HUES6 (cell line): ENCODE measurements around the gene CREBBP.

ENCODE experiments used
- H3K27ac ChIP-seq: 2 replicates; pipeline ENCODE4 v1.7.0; 2013; ENCODE audit warnings: low read depth, mild to moderate bottlenecking, low read length, inconsistent platforms
- H3K27me3 ChIP-seq: 2 replicates; pipeline ENCODE4 v1.6.1; 2013; ENCODE audit warnings: low read length; ENCODE audit not compliant: control insufficient read depth, insufficient read depth
- H3K36me3 ChIP-seq: 2 replicates; pipeline ENCODE4 v1.6.1; 2013; ENCODE audit warnings: low read length; ENCODE audit not compliant: control insufficient read depth, insufficient read depth
- H3K4me1 ChIP-seq: 2 replicates; pipeline ENCODE4 v1.6.1; 2013; ENCODE audit warnings: low read length; ENCODE audit not compliant: control insufficient read depth, insufficient read depth
- H3K4me3 ChIP-seq: 2 replicates; pipeline ENCODE4 v1.5.1; 2013; ENCODE audit warnings: low read depth, low read length
- H3K9ac ChIP-seq: one replicate; pipeline ENCODE4 v1.6.1; 2013; ENCODE audit warnings: mild to moderate bottlenecking, low read length
- H3K9me3 ChIP-seq: 2 replicates; pipeline ENCODE4 v1.6.1; 2013; ENCODE audit warnings: low read depth, low read length; ENCODE audit not compliant: control insufficient read depth, insufficient read depth

Gene CREBBP

DNA sequence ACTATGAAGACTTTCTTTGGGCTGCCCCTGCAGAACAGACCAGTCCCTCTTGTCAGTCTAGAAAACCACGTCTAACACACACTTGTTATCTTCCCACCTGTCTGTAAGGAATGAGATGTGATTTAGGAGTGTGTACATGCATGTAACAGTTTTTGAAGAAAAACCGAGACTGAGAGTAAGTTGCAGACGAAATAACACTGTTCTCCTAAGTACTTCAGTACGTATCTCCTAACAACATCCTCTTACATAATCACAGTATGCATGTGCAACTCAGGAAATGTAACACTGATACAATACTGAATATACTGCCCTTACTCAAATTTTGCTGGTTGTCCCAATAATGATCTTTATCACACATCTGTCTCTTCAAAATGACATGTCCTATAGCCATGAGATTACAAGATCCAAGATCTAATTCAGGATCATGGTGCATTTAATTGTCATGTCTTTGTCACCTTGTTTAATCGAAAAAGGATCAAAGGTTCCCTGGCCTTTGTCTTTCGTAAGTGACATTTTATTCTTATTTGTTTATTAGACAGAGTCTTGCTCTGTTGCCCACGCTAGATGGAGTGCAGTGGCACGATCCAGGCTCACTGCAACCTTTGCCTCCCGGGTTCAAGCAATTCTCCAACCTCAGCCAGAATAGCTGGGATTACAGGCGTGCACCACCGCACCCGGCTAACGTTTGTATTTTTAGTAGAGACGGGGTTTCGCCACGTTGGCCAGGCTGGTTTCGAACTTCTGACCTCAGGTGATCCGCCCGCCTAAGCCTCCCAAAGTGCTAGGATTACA lies 25.6 kb downstream of the CREBBP start:
- Histone ChIP-seq H3K4me1 (peaks cover 27% of the 10 kb centered on the region), H3K27me3 (no peaks in the 10 kb centered on the region), H3K27ac (no peak overlapping the region), H3K36me3 (peaks cover 10% of the 10 kb centered on the region), H3K9me3 (no peaks in the 10 kb centered on the region), H3K4me3 (no peak overlapping the region), H3K9ac (no peak overlapping the region)

DNA sequence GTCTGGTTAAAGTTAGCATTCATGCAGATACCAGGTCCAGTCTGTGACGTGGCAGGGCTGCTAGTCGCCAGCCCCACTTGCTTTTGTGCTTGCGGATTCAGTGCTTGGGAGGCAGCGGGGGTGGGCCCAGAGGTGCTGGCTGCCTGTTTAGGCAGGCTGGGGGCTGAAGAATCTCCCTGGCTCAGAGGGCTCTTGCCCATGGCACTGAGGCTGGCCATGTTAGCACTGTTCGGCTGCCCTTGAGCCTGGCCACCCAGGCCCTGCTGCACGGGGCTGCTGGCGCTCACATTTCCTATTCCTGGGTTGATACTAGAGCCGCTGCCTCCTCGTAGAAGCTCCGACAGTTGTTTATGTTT lies 30.0 kb downstream of the CREBBP start:
- H3K27me3 ChIP-seq = no peaks in the 10 kb centered on the region
- peaks cover 35% of the 10 kb centered on the region for H3K36me3 ChIP-seq
- H3K9ac ChIP-seq = no peak overlapping the region
- H3K4me1 ChIP-seq = peaks cover 9% of the 10 kb centered on the region; the same call in 1 of the 2 replicates
- 0 out of 2 replicates have a peak overlapping the region, but pooled peaks have one; percentile 40 for H3K27ac ChIP-seq
- H3K9me3 ChIP-seq = no peaks in the 10 kb centered on the region
- no peak overlapping the region for H3K4me3 ChIP-seq

DNA sequence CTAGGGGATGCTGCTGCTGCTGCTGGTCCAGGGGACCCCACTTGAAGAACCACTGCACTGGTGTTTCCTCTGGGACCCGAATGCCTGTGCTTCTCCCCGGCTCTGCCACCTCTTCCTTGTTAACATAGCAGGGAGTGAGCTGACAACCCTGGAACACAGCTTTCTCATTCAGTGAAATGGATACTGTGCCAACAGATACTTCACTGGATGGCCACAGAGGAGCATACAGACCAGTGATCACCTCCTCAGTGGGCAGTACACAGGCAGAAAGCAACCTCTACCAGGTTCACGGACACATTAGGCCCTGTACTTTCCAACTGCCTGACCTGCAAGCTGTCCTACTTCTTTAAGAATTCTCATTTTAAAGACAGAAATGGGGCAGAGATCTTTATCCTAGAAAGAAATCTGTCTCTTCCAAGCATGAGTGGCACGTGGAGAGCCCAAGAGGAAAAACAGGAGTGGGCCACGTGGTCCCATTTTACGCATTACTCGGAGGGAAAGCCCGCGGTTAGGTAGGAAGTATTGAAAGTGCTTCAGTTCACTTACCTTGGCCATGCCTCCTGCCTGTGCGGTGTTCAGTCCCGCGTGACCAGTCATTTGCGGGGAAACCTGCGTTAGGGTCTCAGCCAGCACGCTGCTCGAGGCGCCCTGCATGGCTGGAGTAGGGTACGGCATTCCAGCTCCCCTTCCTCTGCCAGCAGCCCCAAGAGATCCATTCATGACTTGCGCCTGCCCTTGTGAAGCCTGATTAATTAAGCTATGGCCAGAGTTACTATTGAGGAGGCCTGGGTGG lies 30.6 kb downstream of the CREBBP start:
- H3K9ac ChIP-seq = no peak overlapping the region
- no peaks in the 10 kb centered on the region for H3K27me3 ChIP-seq
- H3K27ac ChIP-seq = 0 out of 2 replicates have a peak overlapping the region, but pooled peaks have one; percentile 40
- H3K9me3 ChIP-seq = no peaks in the 10 kb centered on the region
- peaks cover 9% of the 10 kb centered on the region; the same call in 1 of the 2 replicates for H3K4me1 ChIP-seq
- no peak overlapping the region for H3K4me3 ChIP-seq
- H3K36me3 ChIP-seq = peaks cover 35% of the 10 kb centered on the region

DNA sequence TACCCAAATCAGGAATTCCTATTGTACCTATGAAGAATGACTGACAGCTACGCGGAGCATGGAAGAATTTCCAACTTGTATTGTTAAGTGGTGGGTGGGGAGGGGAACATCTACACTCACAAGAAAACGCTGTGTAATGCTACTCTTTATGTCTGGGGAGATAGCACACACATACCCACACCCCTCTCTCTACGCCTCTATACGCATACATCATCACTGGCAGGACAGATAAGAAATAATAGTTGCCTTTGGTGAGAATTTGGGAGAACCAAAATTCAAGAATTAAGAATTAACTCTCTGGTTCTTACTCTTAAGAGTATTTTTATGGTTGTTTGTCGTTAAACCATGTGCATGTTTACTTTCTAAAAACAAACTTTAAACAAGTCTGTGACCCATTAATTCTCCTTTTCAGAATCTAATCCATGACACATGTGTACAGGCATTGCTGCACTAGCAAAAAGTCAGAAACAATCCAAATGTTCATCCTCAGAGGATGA lies 33.9 kb downstream of the CREBBP start:
- no peak overlapping the region for H3K4me3 ChIP-seq
- H3K27me3 ChIP-seq = no peaks in the 10 kb centered on the region
- no peak overlapping the region for H3K27ac ChIP-seq
- peaks cover 35% of the 10 kb centered on the region for H3K36me3 ChIP-seq
- no peaks in the 10 kb centered on the region for H3K9me3 ChIP-seq
- H3K4me1 ChIP-seq = peaks cover 22% of the 10 kb centered on the region
- H3K9ac ChIP-seq = no peak overlapping the region

DNA sequence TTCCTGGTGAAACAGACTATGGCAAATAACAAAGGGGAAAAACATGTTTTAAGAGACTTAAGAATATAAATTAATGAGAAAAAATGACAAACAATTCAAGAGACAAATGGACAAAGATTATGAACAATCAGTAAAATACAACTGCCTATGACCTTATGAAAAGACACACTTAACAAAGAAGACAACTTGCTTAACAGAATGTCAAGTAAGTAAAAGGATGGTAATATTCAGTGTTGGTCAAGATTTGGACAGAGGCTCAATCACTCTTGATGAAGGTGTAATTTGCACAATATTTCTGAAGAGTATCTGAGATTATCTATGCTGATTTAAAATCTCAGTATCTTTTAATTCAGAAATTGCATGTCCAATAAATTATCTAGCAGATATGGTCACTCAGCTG lies 34.4 kb downstream of the CREBBP start:
- Histone ChIP-seq H3K4me3 (no peak overlapping the region), H3K27ac (no peak overlapping the region), H3K36me3 (peaks cover 35% of the 10 kb centered on the region), H3K4me1 (peaks cover 26% of the 10 kb centered on the region), H3K27me3 (no peaks in the 10 kb centered on the region), H3K9ac (no peak overlapping the region), H3K9me3 (no peaks in the 10 kb centered on the region)

DNA sequence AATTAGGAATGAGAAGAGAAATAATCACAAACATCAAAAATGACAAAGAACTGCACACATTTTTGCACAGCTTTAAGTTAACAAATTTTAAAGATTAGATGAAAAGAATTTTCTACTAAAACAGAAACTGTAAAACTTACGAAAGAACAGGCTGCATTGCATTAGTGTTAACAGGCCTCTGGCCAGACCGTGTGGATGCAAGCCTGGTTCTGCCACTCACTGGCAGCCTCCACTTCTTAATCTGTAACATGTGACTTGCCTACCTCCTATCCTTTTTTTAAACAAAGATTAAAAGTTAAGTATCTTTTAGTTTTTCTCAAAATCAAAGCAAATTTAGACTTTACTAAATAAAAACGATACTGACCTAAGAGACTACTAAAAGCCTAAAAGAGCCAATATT lies 37.5 kb downstream of the CREBBP start:
- Histone ChIP-seq H3K9me3 (no peaks in the 10 kb centered on the region), H3K9ac (no peak overlapping the region), H3K4me1 (peaks cover 29% of the 10 kb centered on the region), H3K4me3 (no peak overlapping the region), H3K27me3 (no peaks in the 10 kb centered on the region), H3K36me3 (peaks cover 8% of the 10 kb centered on the region), H3K27ac (no peak overlapping the region)

DNA sequence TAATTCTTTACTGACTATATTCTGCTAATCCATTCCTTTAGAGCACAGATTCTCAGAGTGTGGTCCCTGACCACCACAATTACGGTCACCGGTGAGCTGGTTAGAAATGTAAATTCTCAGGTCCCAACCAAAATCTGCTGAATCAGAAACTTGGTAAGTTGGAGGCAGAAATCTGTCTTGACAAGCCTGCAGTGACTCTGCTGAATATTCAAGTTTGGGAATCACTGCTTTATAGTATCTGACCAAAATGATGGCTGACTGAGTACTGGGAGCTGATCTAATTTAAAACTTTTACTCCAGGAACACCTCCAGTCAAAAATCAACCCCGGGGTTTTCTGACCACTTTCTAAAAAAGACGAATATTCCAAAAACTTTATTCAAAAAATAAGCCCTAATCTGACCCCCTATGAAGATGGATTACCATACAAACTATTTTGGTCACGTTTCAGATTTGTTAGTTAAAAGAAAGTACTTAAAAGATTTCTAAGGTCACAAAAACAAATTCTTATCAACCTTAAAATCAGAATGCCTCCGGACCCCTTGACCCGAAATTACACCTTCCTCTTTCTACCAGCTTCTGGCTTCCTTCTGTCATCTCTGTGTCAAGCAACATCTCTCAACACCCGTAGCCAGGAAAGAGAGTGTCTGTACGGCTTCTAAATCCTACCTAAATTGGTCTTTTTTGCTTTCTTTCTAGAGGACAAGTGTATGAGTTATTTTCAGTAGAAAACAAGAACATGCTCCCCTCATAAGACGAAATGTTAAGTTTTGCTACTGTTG lies 38.6 kb downstream of the CREBBP start:
- no peaks in the 10 kb centered on the region for H3K27me3 ChIP-seq
- H3K36me3 ChIP-seq = peaks cover 5% of the 10 kb centered on the region
- H3K4me3 ChIP-seq = no peak overlapping the region
- no peak overlapping the region for H3K9ac ChIP-seq
- peak overlapping the region; percentile 25; the same call in 1 of the 2 replicates for H3K27ac ChIP-seq
- no peaks in the 10 kb centered on the region for H3K9me3 ChIP-seq
- H3K4me1 ChIP-seq = peaks cover 29% of the 10 kb centered on the region

DNA sequence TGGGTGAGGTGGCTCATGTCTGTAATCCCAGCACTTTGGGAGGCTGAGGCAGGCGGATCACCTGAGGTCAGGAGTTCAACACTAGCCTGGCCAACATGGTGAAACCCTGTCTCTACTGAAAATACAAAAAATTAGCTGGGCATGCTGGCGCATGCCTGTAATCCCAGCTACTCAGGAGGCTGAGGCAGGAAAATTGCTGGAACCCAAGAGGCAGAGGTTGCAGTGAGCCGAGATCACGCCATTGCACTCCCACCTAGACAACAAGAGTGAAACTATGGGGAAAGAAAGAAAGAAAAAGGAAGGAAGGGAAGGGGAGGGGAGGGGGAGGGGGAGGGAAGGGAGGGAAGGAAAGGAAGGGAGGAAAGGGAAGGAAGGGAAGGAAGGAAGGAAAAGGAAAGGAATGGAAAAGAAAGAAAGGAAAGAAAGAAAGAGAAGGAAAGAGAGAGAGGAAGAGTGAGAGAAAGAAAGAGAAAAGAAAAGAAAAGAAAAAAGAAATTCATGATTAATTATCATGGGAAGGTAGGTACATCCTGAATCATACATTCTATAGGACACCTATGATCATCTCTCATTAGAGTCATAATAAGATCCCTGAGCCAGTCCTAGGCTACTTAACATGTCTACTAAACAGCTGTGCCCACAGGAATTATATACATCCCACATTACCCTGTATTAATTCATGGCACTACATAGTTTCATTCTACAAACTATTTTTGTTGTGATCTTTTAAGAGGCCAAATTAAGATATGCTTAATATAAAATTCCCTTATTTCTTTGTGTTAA lies 40.9 kb downstream of the CREBBP start:
- no peaks in the 10 kb centered on the region for H3K27me3 ChIP-seq
- H3K27ac ChIP-seq = no peak overlapping the region
- H3K9ac ChIP-seq = no peak overlapping the region
- peaks cover 29% of the 10 kb centered on the region for H3K4me1 ChIP-seq
- no peak overlapping the region for H3K4me3 ChIP-seq
- H3K9me3 ChIP-seq = no peaks in the 10 kb centered on the region
- H3K36me3 ChIP-seq = peaks cover 5% of the 10 kb centered on the region

DNA sequence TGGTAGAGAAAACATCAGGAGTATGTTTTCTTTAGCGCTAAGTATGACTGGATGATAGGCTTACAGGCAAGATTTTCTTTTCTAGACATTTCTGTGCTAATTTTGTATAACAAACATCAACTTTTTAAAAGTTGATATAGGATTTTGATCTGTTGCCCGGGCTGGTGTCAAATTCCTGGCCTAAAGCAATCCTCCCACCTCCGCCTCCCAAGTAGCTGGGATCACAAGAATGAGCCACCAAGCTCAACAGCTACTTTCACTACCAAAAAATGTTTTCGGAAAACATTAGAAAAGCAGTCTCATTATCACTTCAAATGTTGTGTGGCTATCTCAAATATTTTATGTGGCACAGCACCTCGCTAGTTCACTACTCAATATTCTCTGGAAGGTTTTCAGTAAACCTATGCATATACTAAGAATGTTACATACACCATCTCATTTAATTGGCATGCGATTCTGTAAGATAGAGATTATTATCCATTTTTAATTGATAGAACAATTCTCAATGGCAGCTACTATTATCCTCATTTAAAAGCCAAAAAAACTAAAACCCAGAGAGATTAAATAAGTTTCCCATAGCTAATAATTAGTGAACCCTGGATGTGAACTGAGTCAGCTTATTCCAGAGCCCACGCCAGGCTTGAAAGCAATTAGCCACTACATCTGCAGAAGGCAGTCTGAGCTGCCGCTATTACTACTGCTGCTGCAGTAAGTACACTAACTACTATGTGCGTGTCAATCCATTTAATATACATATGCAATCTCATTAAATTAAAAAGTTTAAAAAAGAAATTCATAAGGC lies 41.7 kb downstream of the CREBBP start:
- H3K9ac ChIP-seq = no peak overlapping the region
- peaks cover 29% of the 10 kb centered on the region for H3K4me1 ChIP-seq
- H3K27ac ChIP-seq = no peak overlapping the region
- no peaks in the 10 kb centered on the region for H3K27me3 ChIP-seq
- no peak overlapping the region for H3K4me3 ChIP-seq
- H3K36me3 ChIP-seq = peaks cover 9% of the 10 kb centered on the region
- peaks cover 3% of the 10 kb centered on the region; the same call in 1 of the 2 replicates for H3K9me3 ChIP-seq
